Stimulated activated CD8-positive, alpha-beta memory T cell treated with anti-CD3 and anti-CD28 coated beads, Interleukin-15, amount 100 ng/mL, for 1 hour (primary cell): Measurements from ENCODE around the gene PADI1.

Experiments used
- DNase-seq: peaks from one replicate; pipeline ENCODE4 v3.0.0-alpha.2; 2020; ENCODE audit warnings: low read depth

PADI1 gene, protein sequence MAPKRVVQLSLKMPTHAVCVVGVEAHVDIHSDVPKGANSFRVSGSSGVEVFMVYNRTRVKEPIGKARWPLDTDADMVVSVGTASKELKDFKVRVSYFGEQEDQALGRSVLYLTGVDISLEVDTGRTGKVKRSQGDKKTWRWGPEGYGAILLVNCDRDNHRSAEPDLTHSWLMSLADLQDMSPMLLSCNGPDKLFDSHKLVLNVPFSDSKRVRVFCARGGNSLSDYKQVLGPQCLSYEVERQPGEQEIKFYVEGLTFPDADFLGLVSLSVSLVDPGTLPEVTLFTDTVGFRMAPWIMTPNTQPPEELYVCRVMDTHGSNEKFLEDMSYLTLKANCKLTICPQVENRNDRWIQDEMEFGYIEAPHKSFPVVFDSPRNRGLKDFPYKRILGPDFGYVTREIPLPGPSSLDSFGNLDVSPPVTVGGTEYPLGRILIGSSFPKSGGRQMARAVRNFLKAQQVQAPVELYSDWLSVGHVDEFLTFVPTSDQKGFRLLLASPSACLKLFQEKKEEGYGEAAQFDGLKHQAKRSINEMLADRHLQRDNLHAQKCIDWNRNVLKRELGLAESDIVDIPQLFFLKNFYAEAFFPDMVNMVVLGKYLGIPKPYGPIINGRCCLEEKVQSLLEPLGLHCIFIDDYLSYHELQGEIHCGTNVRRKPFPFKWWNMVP

DNA sequence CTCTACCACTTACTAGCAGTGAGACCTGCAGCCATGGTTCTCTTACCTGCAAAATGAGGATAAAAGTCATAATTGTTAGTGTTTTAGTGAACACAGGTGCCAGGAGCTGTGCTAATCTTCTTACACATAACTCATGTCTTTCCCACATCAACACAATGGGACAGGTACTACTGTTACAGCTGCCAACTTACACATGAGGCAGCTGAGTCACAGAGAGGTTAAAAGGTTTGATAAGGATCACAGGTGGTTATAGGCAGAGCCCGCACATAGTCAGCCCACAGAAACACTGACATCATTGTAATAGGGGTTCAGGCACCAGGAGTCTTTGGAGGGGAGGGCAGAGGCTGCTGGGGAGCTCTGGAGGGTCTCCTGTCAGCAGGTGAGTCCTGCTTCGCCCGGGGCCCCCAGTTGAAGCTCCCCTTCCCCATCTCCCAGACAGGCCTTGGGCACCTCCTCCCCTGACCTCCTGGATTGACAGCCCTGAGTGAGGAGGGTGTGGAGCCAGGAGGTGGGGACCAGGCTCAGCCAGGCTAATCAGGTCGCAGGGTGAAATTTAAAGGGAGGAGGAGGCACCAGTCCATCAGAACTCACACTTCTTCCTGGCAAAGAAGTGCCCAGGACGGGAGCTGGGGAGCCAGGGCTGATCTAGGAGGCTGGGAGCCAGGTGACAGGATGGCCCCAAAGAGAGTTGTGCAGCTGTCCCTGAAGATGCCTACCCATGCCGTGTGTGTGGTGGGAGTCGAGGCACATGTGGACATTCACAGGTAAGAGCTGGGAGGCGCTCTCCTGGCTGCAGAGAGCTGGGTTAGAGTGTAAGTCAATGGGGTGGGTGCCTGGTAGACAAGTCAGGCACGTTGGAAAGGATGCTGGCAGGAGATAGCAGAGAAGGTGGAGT, at the start of gene PADI1:
PADI1 (plus strand) TSS at position 583 of the 895 bp plus-strand sequence; CDS start at position 673, 90 bp downstream.
- DNase-seq: no peak

DNA sequence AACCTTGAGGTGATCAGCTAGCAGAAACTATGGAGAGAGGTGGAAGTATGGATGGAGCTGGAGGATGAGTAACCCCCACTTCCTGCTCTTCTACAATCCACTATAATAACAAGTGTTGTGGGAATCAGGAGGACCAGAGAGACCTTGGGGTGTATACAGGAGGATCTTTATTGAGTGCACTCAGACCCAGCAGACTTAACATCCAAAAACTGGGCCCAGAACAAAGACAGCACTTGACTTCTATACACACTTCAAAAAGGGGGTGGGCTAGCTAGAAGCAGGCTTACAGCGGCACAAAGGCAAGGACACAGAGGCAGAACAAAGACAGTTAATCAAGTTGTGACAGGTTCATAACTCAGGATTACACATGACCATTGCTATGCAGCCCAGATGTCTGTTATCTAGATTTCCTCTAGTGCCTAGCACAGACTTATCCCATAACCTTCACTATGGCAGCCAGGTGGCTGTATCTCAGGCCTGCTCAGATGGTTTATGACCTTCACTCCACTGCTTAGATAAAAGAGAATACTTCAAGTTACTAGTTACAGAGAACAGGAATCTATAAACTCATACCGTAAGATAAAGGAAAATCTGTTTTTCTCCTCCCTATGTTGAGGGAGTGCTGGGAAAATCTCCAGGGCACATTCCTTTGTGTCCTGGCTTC, 49.5 kb upstream of the PADI1 start:
- no peak for DNase-seq

DNA sequence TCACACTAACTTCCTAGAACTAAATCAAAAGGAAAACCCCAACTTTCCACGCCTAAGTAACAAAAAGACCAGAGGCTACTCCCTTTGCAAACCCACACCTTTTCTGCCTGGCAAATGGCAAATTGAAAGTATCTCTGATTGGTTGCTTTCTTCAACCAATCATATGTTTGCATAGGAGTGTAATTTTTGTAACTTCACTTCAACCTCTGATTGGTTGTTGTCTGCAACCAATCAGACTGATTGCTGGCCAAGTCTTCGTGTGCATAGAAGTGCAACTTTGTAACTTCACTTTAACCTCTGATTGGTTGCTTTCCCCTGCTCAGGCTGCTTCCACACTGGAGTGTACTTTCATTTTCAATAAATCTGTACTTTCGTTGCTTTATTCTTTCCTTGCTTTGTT, 48.8 kb upstream of the PADI1 start:
- no peak for DNase-seq

DNA sequence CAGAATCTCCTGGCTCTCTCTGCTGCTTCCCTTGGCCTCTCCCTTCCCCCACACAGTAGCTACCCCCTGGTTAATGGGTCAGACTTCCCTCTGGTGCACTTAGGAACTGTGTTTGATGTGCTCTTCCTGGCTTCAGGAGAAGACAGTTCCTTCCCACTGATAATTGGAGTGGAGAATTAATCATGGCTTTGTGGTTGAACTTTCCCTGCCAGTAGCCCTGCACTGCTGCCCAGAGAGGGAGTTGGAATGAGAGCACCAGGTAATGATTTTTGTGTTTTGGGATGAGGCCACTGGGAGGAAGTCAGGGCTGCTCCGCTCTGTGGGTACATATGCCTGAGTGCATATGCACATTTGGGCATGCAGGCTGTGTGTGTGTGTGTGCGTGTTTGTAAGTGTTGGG, 46.0 kb upstream of the PADI1 start:
- DNase-seq: no peak

DNA sequence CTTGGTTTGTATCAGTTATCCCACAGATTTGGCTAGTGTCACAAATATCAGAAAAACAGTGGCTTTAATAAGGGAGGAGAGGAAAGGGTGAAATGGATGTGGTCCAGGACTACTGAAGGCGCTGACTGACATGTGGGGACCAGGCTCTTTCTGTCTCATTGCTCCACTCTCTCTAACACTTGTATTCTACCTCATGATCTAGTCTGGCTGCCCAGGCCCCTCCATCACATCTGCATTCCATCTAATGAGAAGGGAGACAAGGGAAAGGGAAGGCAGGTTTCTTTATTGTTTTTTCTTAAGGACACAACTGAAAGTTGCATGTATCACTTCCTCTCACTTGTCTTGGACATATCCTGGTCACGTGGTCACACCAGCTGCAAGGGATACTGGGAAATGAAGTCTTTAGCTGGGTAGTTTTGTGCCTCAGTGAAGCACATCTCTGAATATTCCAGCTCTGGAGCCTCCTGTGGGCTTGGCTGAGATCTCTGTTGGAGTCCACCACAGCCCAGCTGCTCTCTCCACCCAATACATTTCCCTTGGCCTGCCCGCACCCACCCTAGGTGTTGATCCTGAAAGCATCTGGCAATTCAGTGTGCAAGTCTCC, 43.7 kb upstream of the PADI1 start:
- DNase-seq: no peak

DNA sequence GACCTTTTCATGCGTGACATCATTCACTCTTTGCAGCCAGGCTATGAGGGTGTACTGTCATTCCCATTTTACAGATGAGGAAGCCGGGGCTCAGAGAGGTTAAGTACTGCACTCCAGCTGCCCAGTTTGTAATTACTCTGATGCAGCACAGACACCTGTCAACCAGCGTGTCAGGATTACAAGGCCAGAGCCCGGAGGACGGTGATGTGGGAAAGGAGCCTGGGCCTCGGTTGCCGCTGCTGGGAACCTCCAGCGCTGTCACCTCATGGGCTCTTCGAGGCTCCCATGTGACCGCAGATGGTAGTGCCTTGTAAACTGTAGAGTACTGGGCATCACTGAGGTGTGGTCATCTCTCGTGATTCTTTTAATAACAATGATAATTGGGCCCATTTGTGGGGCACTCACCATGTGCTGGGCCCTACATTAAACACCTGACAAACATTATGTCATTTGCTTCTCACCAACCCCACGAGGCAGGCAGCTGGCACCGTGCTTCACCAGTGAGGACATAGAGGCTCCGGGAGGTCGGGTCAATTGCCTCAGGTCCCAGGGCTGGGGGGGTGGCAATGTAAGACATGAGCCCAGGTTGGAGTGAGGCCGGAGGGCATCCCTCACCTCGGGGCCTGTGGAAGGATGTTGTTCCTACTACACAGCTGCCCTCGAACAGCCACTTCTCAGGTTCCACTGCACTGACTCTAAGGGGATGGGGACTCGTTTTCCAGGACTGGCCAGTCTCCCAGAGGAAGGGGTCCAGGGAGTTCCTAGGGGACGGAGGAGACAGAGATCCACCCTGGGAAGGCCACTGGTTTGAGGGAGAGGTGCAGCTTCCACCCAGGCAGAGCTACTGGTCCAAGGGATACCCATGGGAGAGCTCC, 42.8 kb upstream of the PADI1 start:
- no peak for DNase-seq

DNA sequence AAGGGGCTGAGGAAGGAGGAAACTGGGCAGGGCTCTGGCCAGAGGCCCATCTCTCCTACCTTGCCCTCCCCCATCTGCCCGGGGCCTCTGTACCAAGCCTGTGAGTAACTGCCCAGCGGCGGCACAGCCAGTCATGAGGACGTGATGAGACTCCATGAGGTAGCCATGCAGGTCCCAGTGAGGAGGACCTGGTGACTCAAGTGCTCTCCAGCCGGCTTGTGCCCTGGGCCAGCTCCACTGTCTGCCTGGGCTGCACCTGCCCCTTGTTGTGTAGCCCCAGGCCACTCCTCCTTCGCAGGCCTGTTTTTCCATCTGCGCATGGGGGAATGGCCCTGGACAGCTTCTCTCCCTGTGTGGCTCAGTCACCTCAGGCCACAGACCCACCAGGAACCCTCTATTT, 42.0 kb upstream of the PADI1 start:
- DNase-seq: no peak

DNA sequence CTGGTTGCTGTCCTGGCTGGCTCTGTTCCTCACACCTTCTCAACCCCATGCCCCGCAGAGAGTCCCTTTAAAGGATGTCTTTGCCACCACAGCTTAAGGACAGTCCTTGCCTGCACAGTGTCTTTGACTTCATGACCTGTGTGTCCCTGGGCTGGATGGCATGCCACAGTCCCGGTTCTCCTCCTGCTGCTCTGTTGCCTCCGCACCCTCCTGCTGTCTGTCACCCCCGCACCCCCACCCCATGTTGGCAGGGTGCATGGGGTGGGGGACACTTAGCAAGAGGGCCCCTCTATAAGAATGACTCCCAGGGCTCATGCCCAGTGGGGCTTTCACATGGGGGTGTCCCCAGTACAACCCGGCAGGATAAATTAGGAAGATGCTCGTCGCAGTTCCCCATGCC, 41.6 kb upstream of the PADI1 start:
- no peak for DNase-seq

DNA sequence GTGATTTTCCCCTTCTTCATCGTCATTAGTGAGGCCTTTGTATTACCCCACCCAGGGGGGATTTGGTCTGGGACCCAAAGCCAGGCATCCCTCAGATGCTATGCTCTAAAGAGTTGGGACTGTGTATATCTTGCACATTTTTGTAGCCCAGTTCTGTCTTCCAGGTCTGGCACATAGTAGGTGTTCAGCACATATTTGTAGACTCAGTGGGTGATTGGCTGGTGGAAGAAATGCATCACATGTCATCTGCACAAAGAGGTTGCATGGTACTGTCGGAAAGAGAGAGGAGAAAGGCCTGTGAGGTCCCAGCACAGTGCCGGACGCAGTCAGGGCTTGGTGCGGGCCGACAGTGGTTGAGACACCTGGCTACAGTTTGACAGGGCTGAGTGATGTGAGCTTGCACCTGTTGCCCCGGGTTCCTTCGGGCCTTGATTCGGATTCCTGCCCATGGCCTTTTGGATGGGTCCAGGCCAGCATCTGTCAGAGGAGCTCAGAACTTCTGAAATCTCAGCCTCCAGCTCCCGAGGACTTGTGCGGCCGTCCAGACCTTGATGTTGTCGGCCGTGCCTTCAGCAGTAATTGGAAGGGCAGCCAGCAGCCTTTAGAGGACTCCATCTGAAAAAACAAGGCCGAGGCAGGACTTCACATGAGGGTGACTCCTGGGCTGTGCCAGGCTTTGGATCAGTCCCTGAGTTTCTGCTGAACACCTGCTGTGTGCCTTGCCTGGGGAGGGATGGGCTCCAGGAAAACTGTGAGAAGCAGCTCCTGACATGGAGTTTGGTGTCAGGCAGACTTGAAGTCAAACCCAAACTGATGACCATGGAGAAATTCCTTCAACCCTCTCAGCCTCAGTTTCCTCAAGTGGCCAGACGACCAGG, 40.9 kb upstream of the PADI1 start:
- no peak for DNase-seq

DNA sequence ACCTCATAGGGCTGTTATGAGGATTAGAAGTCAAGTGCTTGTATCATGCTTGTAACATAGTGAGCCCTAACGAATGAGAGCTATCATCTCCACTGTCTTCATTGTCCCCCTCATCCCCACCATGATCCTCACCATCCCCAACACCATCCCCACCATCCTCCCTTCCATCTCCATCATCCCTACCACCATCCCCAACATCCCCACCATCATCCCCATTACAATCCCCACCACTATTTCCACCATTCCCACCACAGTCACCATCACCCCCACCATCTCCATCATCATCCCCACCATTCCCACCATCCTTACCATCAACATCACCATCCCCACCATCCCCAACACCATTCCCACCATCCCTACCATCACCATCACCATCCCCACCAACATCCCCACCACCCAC, 39.1 kb upstream of the PADI1 start:
- DNase-seq: no peak

DNA sequence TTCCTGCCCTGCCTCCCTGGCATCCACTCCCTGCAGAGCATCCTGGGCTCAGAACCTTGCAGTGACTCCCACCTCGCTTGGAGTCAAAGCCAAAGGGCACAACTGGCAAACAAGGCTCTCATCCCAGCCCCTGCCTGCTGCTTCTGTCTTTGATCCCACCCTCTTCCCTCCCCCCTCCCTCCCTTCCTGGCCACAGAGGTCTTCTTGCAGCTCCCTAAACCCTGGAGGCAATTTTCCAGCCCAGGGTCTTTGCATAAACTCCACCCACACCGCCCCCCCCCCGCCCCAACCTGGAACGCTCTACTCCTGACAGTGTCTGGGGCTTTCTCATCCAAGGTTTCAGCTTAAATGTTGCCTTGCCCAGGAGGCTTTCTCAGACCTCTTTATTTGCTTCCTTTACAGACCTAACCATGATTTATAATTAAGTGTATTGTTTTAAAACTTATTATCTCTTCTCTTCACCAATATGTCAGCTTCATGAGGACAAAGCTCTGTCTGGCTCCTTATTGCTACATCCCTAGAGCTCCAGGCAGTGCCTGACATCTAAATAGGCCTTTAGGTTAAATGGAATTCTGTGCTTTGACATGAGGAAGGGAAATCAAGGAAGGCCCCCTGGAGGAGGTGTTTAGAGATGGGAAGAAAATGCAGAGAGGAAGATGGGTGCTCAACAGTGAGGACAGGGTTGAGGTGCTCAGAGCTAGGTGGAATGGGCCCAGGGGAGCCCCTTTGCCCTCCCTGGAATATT, 37.7 kb upstream of the PADI1 start:
- DNase-seq: no peak

DNA sequence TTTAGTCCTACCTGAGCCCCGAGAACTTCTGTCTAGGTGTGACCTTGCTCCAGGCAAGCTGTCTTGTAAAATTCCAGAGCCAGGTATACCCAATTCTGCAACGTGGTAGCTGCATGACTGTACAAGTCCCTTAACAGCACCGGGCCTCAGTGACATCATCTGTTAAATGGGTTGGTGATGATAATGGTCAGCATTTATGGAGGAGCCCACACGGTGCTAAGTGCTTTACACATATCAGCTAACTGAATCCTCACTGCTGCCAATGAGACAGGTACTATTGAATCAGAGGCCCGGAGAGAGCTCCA, 37.2 kb upstream of the PADI1 start:
- no peak for DNase-seq

DNA sequence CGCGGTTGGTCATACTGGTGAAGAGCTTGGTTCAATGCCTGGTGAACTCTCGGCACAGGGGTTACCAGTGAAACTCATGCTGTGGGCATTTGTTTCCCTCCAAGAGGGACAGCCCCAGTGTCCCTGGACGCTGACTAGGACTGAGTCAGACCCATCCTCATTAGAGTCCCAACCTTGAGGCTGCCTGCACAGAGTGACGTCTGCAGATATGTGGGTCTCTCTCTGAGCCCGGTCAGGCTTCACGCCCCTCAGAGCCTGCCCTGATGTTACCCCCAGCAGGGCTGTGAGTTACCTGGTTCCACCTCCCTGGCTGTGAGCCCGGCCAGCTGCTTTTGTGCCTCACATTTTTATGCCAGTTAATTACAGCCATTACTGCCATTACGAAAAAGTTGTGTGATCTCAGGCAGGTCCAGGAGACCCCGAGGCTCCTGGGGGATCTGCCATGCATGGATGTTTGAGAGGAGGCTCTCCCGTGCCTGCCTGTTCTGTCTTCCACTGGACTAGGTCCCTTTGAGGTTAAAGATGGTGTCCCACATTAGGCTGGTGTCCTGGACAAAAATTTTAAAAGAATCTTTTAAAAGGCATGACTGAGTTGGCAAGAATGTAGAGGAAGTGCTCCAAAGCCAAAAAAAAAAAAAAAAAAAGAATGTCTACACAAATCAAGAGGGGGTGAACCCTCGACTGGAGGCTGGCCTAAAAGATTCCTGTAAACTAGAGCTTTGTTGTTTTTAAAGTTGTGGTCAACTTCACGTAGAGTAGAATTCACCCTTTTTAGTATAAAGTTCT, 36.6 kb upstream of the PADI1 start:
- DNase-seq: no peak

DNA sequence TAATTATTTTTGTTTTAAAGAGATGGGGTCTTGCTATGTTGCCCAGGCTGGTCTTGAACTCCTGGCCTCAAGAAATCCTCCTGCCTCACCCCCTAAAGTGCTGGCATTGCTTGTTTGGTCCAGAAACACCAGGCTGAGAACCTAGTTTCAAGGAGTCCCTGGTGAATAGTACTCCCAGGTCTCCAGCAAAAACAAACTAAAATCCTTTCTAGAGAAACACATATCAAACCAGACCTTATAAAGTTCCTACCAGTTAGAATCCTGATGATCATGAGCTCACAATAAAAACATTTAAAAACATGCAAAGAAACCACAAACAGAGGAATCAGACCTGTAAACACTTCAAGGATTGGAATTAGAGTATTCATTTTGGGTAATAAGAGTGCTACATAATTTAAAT, 34.4 kb upstream of the PADI1 start:
- DNase-seq: no peak

DNA sequence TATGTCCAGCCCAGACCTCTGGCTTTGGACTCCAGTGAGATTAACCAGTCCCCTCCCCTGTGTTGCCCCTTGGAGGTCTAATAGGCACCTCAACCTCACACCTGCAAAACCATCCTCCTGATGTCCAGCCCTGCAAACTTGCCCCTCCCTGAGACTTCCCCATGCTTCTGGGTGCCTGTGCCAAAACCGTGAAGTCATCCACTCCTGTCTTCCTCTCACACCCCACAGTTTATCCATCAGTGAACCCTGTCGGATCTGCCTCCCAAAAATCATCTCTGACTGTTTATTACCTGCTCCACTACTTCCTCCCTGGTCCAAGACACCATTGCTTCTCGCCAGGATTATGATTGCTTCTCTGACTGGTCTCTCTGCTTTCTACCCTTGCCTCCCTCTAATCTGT, 31.7 kb upstream of the PADI1 start:
- DNase-seq: no peak

DNA sequence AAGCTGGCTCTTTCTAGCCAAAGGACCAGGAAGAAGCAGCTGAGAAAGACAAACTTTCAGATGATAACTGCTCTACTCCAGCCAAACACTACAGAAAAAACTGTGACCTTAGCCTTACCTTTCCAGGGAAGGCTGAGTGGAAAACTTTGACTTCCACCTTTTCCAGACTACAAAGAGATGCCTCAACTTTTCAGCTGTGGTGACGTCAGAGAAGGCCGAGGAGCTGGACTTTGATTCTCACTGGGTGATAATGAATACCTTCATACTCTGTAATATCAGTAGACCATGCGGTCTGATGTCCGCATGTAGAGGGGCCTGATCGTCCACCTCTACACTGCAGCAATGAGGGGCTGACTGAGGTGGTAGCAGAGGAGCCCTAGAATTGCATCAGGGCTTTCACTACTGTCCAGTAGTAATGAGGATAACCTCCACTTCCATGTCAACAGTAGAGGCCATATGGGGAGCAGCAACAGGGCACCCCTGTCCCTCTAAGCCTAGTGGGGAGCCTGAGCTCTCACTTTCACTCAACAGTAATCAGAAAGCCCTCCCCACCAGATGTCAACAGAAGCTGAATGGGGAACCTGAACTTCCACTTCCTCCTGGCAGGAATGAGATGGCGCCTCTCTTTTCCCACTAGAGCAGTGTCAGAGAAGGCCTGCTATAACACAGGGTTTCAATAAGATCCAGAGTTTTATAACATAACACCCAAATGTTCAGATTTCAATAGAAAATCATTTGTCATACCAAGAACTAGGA, 28.4 kb upstream of the PADI1 start:
- no peak for DNase-seq

DNA sequence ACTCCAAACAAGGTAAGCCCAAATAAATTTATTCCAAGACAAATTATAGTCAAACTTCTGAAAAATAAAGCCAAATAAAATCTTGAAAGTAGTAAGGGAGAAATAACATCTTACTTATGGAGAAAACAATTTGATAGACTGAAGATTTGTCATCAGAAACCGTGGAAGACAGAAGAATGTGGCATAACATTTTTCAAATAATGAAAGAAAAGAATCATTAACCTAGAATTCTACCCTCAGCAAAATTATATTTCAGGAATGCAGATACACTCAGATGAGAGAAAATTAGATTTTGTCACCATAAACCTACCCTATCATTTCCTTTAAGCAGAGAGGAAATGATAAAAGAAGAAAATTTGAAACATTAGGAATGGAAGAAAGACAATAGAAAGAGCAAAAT, 27.3 kb upstream of the PADI1 start:
- no peak for DNase-seq
